Mammary epithelial cell (primary cell): ENCODE data around the gene PSORS1C1.

Experiments used
- CTCF ChIP-seq, 2 donors: IDR thresholded peaks in 1 of 2; conservative IDR thresholded peaks in 1 of 2; 2 replicates each; pipeline ENCODE4 v1.5.1; 2011 to 2012; ENCODE audit warnings: inconsistent platforms in 2 of 2, low read length in 2 of 2, mild to moderate bottlenecking in 2 of 2, control low read depth in 1 of 2, low read depth in 1 of 2; ENCODE audit not compliant: insufficient read depth in 1 of 2; ENCODE audit errors: extremely low read depth in 1 of 2
- EZH2 ChIP-seq: IDR thresholded peaks from 2 replicates; pipeline ENCODE4 v1.6.1; 2012; ENCODE audit warnings: low read length, inconsistent platforms, borderline replicate concordance

GRCh38 chr6:31125586-31126363 is 11.2 kb downstream of the PSORS1C1 start:
- TF ChIP-seq CTCF (conservative IDR thresholded peaks at IDR 0.05 in 1 of 2, IDR thresholded peaks at IDR 0.05 in 1 of 2; ENCODE audit: extremely low read depth in 1 of 2, insufficient read depth in 1 of 2, low read depth in 1 of 2, low read length in 2 of 2) (no peak), EZH2 (no peak)
